PC-9 (cell line): ENCODE data around the gene FAM171A1. TPM values are rescaled to one million over a fixed set of nuclear protein-coding genes. Genes with fewer than 3 reads are reported as not detected.

ENCODE experiments used
- BruUV-seq: library from RNA; stranded (reverse); fragments of 400-500 nt; replicated peaks from 2 replicates; lab custom pipeline; 2021; lab: Mats Ljungman, UMichigan
- CTCF ChIA-PET: fragments of 300-600 bp; sonication (Branson Sonifier 250); formaldehyde crosslinking; loops from one replicate; lab custom pipeline; 2022; ENCODE audit warnings: antibody characterized with exemption; lab: Charles Lee
- POLR2A ChIA-PET: fragments of 300-600 bp; sonication (Branson Sonifier 250); formaldehyde crosslinking; loops from one replicate; lab custom pipeline; 2022; ENCODE audit warnings: antibody characterized with exemption; ENCODE audit not compliant: unreplicated experiment; lab: Charles Lee
- DNase-seq, 2 experiments: peaks; one replicate each; pipeline versions ENCODE4 v3.0.0 to v3.0.0-alpha.2; 2015 to 2022; ENCODE audit warnings: mixed read lengths in 1 of 2
- H2AFZ ChIP-seq: fragments of 200-600 bp; sonication (generic); 2 replicates; pipeline ENCODE4 v1.8.1; 2017; ENCODE audit warnings: antibody characterized with exemption
- H3F3A ChIP-seq: fragments of 200-600 bp; sonication (generic); 2 replicates; pipeline ENCODE4 v1.8.1; 2017; ENCODE audit warnings: antibody characterized with exemption, mild to moderate bottlenecking, low read depth; ENCODE audit not compliant: insufficient read depth
- H3K27ac ChIP-seq: fragments of 200-600 bp; sonication (generic); 2 replicates; pipeline ENCODE4 v1.6.1; 2016; ENCODE audit warnings: mixed run types
- H3K27me3 ChIP-seq: fragments of 200-600 bp; sonication (generic); 2 replicates; pipeline ENCODE4 v1.6.1; 2016; ENCODE audit warnings: low read depth, mixed run types; ENCODE audit not compliant: insufficient read depth
- H3K36me3 ChIP-seq: fragments of 200-600 bp; sonication (generic); 2 replicates; pipeline ENCODE4 v1.6.1; 2016; ENCODE audit warnings: low read depth, mixed run types
- H3K4me1 ChIP-seq: fragments of 200-600 bp; sonication (generic); replicated peaks from 2 replicates; pipeline ENCODE4 v1.6.1; 2016; ENCODE audit warnings: mixed run types; ENCODE audit not compliant: insufficient read depth
- H3K4me2 ChIP-seq: fragments of 200-600 bp; sonication (generic); 2 replicates; pipeline ENCODE4 v1.6.1; 2017; ENCODE audit warnings: mixed run types
- H3K4me3 ChIP-seq: fragments of 200-600 bp; sonication (generic); 2 replicates; pipeline ENCODE4 v1.6.1; 2016; ENCODE audit warnings: mixed run types
- H3K79me2 ChIP-seq: fragments of 200-600 bp; sonication (generic); 2 replicates; pipeline ENCODE4 v1.6.1; 2017; ENCODE audit warnings: low read depth, mixed run types
- H3K9me2 ChIP-seq: fragments of 200-600 bp; sonication (generic); 2 replicates; pipeline ENCODE4 v1.8.1; 2017; ENCODE audit warnings: mild to moderate bottlenecking; ENCODE audit not compliant: insufficient read depth
- H3K9me3 ChIP-seq: fragments of 200-600 bp; sonication (generic); 2 replicates; pipeline ENCODE4 v1.8.1; 2016; ENCODE audit warnings: low read depth; ENCODE audit not compliant: insufficient read depth
- H4K20me1 ChIP-seq: fragments of 200-600 bp; sonication (generic); 2 replicates; pipeline ENCODE4 v1.8.1; 2017; ENCODE audit not compliant: insufficient read depth
- CTCF ChIP-seq: fragments of 200-600 bp; sonication (generic); conservative IDR thresholded peaks from 2 replicates; pipeline ENCODE4 v1.6.1; 2017; ENCODE audit warnings: mixed run types, antibody characterized with exemption, mild to moderate bottlenecking, moderate library complexity
- EZH2 ChIP-seq: fragments of 200-600 bp; sonication (generic); IDR thresholded peaks from 2 replicates; pipeline ENCODE4 v1.8.0; 2017; ENCODE audit warnings: antibody characterized with exemption, low read depth
- intact Hi-C: fragments of 100-400 bp; cut with micrococcal nuclease; formaldehyde crosslinking; loops from one replicate; pipeline ENCODE4 v1.10.0; 2022; ENCODE audit not compliant: unreplicated experiment
- total RNA-seq: library from RNA; stranded (reverse); gene quantifications from 2 replicates; pipeline ENCODE4 v1.2.3, GENCODE V29; 2021

The FAM171A1 gene
- total RNA-seq, 1 experiment from 2014 or later, result 3.0 TPM

DNA sequence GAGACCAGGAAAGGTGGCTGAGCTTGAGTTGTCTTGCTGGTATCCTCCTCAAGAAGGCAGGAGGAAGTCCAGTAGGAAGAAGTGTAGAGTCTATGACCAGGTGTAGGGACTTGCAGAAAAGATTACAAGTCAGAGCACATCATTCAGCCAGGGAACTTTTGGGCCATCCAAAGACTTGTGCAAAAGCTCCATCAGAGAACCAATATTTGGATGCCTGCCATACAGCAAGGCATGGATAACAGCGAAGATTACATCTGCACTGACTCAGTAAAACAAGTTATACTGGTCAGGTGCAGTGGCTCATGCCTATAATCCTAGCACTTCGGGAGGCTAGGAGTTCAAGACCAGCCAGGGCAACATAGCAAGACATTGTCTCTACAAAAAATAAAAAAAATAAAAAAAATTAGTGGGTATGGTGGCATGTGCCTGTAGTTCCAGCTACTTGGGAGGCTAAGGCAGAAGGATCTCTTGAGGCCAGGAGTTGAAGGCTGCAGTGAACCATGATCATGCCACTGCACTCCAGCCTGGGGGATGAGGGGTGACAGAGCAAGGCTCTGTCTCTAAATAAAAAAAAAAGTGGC is 189.4 kb downstream of the FAM171A1 start:
- Histone ChIP-seq H3K4me2 (no peak overlapping the region), H2AFZ (no peak overlapping the region), H3K4me1 (peaks cover 10% of the 10 kb centered on the region), H3K9me3 (no peaks in the 10 kb centered on the region), H3K4me3 (no peak overlapping the region), H3K79me2 (no peaks in the 10 kb centered on the region), H3K27me3 (no peaks in the 10 kb centered on the region), H3K27ac (no peak overlapping the region), H4K20me1 (no peaks in the 10 kb centered on the region), H3K36me3 (no peaks in the 10 kb centered on the region), H3F3A (0 out of 2 replicates have a peak, but pooled peaks cover 6% of the 10 kb centered on the region), H3K9me2 (no peaks in the 10 kb centered on the region)
- BruUV-seq, result no TSS peak
- TF ChIP-seq EZH2 (no peak), CTCF (no peak)
- intact Hi-C loops, result no loop called here
- DNase-seq, result no peak
- CTCF ChIA-PET, result no interaction called here
- POLR2A ChIA-PET, result no interaction called here

DNA sequence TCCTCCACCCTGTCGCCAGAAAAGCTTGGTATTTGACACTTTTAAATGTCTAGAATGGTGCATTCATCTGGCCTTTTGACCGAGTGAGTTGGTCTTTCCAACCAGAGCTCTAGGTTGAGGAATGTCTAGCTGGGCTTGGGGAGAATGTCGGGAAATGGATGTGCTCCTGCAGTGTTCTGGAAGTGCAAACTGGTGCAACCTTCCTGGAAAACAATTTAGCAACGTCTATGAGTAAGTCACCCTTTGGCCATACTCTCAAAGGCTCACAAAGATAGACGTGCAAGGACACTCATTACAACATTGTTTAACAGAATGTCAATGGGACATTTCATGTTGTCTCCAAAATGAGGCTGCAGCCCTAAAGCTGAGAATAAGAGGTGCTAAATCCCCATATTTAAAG is 190.4 kb downstream of the FAM171A1 start:
- CTCF ChIA-PET, result no interaction called here

DNA sequence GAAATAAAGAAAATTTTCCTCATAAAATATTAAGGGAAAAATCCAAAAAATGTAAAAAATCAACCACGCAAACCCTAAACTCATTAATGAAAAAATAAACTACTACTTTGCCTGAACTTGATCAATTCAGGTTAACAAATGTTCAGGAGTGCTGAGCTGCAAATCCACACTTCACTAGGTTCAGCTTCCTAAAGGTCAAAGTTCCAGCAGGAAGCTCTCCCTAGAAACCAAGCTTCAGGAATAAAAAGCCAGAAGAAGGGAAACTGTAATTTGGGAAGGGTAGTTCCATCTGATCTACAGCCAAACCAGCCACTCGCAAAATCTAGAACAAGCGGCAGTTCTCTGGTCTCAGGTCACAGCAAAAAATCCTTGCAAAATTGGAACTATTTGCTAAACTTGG is 194.8 kb downstream of the FAM171A1 start:
- no peaks in the 10 kb centered on the region for H4K20me1 ChIP-seq
- TF ChIP-seq EZH2, result no peak
- TF ChIP-seq CTCF, result no peak
- intact Hi-C loops, result no loop called here
- no peak for DNase-seq
- no peaks in the 10 kb centered on the region for H3K9me2 ChIP-seq
- H3K4me2 ChIP-seq, result no peak overlapping the region
- no peak overlapping the region for H2AFZ ChIP-seq
- ChIA-PET POLR2A (no interaction called here), CTCF (no interaction called here)
- 0 out of 2 replicates have a peak, but pooled peaks cover under 1% of the 10 kb centered on the region for H3F3A ChIP-seq
- H3K27ac ChIP-seq, result no peak overlapping the region
- no peaks in the 10 kb centered on the region for H3K36me3 ChIP-seq
- no TSS peak for BruUV-seq
- H3K4me3 ChIP-seq, result no peak overlapping the region
- no peaks in the 10 kb centered on the region for H3K9me3 ChIP-seq
- no peaks in the 10 kb centered on the region for H3K79me2 ChIP-seq
- peaks cover 8% of the 10 kb centered on the region for H3K4me1 ChIP-seq
- no peaks in the 10 kb centered on the region for H3K27me3 ChIP-seq

More for the DNA sequence above, 190.4 kb downstream of the FAM171A1 start:
- no TSS peak for BruUV-seq
- Histone ChIP-seq H3K9me2 (no peaks in the 10 kb centered on the region), H3K79me2 (no peaks in the 10 kb centered on the region), H3K4me2 (peak overlapping the region; percentile 4; the same call in 1 of the 2 replicates), H4K20me1 (no peaks in the 10 kb centered on the region), H3F3A (0 out of 2 replicates have a peak, but pooled peaks cover 6% of the 10 kb centered on the region), H3K27ac (no peak overlapping the region), H3K36me3 (no peaks in the 10 kb centered on the region), H2AFZ (no peak overlapping the region), H3K4me3 (no peak overlapping the region), H3K4me1 (peaks cover 10% of the 10 kb centered on the region), H3K27me3 (no peaks in the 10 kb centered on the region), H3K9me3 (no peaks in the 10 kb centered on the region)
- intact Hi-C loops, result no loop called here
- TF ChIP-seq EZH2 (no peak), CTCF (no peak)
- peak in 1 of 2 experiments; percentile 56 for DNase-seq
- POLR2A ChIA-PET, result interaction anchor here (0.7 kb wide), 1 partner anchor 1885 kb away, joined by 8 read pairs; no protein-coding TSS in a partner anchor
